Inflammatory macrophage (primary cell): ENCODE results near the gene ENTPD8.
A peak's percentile ranks its signal among the peaks of the same experiment; 100 is the strongest.

Experiments used
- DNase-seq, 2 donors: peaks; one replicate each; pipeline ENCODE4 v3.0.0-alpha.2; 2020 to 2022

The ENTPD8 gene

GRCh38 chr9:137429974-137430722 lies 11.0 kb downstream of the ENTPD8 start:
- no peak for DNase-seq

- no peak for DNase-seq
Observed at GRCh38 chr9:137429546-137429890, 11.6 kb downstream of the ENTPD8 start.

GRCh38 chr9:137428841-137429545 lies 12.2 kb downstream of the ENTPD8 start:
- DNase-seq: no peak

- no peak for DNase-seq
Observed at GRCh38 chr9:137428311-137428630, 12.9 kb downstream of the ENTPD8 start.

GRCh38 chr9:137427454-137428310 lies 13.5 kb downstream of the ENTPD8 start:
- DNase-seq: no peak

GRCh38 chr9:137426018-137426681 lies 15.0 kb downstream of the ENTPD8 start:
- no peak for DNase-seq

DNA sequence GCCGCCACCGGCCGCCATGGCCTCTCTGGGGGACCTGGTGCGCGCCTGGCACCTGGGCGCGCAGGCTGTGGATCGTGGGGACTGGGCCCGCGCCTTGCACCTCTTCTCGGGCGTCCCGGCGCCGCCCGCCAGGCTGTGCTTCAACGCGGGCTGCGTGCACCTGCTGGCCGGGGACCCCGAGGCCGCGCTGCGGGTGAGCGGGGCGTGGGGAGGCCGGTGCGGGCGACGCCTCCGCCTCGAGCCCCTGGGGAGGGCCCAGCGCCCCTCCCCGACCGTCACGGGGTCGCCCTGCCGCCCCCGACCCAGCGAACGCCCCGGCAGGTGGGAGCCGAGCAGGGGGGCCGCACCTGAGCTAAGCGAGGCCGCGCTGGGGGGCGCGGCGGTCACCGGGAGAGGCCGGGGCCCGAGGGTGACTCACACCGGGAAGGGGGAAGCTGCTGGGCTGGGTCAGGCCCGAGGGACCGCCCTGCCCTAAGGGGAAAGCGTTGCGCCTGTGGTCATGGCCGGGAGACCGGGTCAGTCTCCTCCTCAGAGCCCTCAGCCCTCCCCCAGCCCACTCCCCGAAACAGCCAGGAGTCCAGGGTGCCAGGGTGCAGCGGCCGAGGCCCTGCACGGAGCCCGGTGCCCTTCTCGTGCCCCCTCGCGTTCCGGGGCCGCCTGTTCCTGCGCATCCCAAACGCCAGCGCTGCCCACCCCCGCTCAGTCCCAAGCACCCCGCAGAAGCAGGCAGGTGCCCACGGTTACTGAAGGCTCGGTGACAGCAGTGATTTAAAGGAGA lies 17.5 kb downstream of the ENTPD8 start:
- peak; percentile 29 to 53 for DNase-seq

- DNase-seq: peak; percentile 95 to 96
Observed at GRCh38 chr9:137422604-137423513, 18.3 kb downstream of the ENTPD8 start, which contains the start of the genes EXD3 and NOXA1. EXD3 (minus strand) TSS chr9:137423162; CDS start chr9:137395357, 27,805 bp downstream. NOXA1 (plus strand) TSS chr9:137423393; CDS start chr9:137423530, 137 bp downstream.

- no peak for DNase-seq
Observed at GRCh38 chr9:137421838-137422603, 19.1 kb downstream of the ENTPD8 start.

- peak in 1 of 2 donors; percentile 38 for DNase-seq
Observed at GRCh38 chr9:137417161-137418021, 23.8 kb downstream of the ENTPD8 start.

DNA sequence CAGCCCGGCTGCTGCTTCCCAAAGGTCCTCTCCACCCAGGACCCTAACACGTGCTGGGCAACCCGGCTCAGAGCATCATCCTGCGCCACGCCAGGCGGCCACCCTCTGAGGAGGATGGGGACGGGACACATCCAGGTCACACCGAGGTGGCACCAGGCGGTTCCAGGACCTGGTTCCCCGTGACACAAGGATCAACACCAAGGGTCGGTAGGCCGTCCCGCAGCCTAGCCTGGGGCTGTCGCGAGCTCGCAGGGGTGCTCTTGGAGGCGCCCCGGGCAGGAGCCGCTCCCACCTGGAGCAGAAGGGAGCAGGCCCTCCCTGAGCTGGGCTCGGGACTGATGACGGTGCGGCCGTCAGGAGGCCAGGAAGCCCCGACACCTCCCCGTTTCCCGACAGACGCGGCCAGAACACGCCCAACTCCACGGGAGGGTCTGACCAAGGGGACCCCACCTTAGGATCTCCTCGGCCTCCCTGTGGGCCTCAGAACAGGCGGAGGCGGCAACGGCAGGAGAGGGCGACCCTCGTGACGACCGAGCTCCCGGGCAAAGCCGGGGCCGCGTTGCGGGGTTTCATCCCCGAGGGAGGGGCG lies 24.5 kb downstream of the ENTPD8 start:
- no peak for DNase-seq

DNA sequence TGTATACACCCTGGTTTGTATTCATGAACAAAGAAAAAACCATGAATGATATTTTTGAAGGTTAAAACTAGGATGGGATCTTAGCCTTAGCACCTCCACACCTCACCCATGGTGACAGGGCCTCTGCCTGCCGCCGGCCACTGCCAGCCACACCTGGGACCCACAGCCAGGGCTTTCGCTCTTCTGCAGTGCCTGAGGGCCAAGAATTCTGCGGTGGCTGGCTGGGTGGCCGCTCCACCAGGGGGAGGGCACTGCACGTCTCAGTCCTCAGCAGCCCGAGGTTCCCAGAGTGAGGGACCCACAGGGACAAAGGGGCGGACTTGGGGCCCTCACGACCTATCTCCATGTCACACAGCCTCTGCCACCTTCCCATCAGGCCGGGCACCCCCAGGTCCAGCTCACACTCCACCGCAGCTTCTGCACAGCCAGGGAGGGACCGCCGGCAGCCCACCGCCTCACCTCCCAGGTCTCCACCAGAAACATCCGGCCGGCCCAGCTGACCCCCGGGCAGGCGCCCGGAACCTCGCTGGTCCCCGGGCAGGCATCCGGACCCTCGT lies 25.1 kb downstream of the ENTPD8 start:
- DNase-seq: no peak

- DNase-seq: no peak
Observed at GRCh38 chr9:137415451-137415850, 25.7 kb downstream of the ENTPD8 start.

- DNase-seq: no peak
Observed at GRCh38 chr9:137412431-137412830, 28.7 kb downstream of the ENTPD8 start.

GRCh38 chr9:137411645-137412380 lies 29.3 kb downstream of the ENTPD8 start:
- DNase-seq: peak in 1 of 2 donors; percentile 31

GRCh38 chr9:137411260-137411644 lies 29.9 kb downstream of the ENTPD8 start:
- DNase-seq: no peak

DNA sequence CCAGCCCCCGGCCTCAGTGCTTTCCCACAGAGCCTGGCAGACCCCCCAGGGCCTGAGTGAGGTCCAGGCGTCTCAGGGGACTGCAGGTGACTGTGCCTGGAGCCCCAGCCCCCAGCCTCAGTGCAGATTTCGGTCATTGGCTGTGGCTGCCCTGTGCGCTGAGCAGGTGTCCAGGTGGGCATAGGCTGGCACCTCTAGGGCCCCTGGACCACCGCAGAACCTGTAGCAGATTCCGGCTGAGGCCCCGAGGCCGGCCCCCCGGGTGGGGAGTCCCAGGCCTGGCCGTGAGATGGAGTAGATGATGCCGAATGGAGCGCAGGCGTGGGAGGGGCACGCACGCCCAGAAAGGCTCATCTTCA lies 30.3 kb downstream of the ENTPD8 start:
- DNase-seq: no peak
